NCI-H226 (cell line): ENCODE results near the gene CDH5.

Experiments
- DNase-seq: peaks from one replicate; pipeline ENCODE4 v3.0.0-alpha.2; 2015

The CDH5 gene

GRCh38 chr16:66354034-66354909 lies 12.2 kb upstream of the CDH5 start:
- DNase-seq = no peak

GRCh38 chr16:66355526-66355925 lies 11.0 kb upstream of the CDH5 start:
- DNase-seq = no peak

- peak; percentile 69 for DNase-seq
Measured at GRCh38 chr16:66357523-66357928, 9.0 kb upstream of the CDH5 start.

GRCh38 chr16:66358231-66358630 lies 8.3 kb upstream of the CDH5 start:
- no peak for DNase-seq

GRCh38 chr16:66359012-66359411 lies 7.5 kb upstream of the CDH5 start:
- no peak for DNase-seq

GRCh38 chr16:66359811-66360608 lies 6.5 kb upstream of the CDH5 start:
- no peak for DNase-seq

- no peak for DNase-seq
Measured at GRCh38 chr16:66360624-66361324, 5.7 kb upstream of the CDH5 start.

GRCh38 chr16:66361604-66362135 lies 4.8 kb upstream of the CDH5 start:
- DNase-seq = no peak

- no peak for DNase-seq
Measured at GRCh38 chr16:66363211-66363777, 3.2 kb upstream of the CDH5 start.

- DNase-seq = no peak
Measured at GRCh38 chr16:66364117-66364958, 2.2 kb upstream of the CDH5 start.

- no peak for DNase-seq
Measured at GRCh38 chr16:66364959-66365306, 1.6 kb upstream of the CDH5 start.

GRCh38 chr16:66365651-66366050 lies 840 bp upstream of the CDH5 start:
- no peak for DNase-seq

- no peak for DNase-seq
Measured at GRCh38 chr16:66367968-66368891, 1.7 kb downstream of the CDH5 start.

GRCh38 chr16:66369055-66369592 lies 2.6 kb downstream of the CDH5 start:
- no peak for DNase-seq

- DNase-seq = no peak
Measured at GRCh38 chr16:66370786-66371684, 4.5 kb downstream of the CDH5 start.

GRCh38 chr16:66372078-66372897 lies 5.8 kb downstream of the CDH5 start:
- DNase-seq = no peak

GRCh38 chr16:66372898-66373155 lies 6.3 kb downstream of the CDH5 start:
- no peak for DNase-seq

- no peak for DNase-seq
Measured at GRCh38 chr16:66373667-66374066, 7.2 kb downstream of the CDH5 start.

- DNase-seq = no peak
Measured at GRCh38 chr16:66374176-66374575, 7.7 kb downstream of the CDH5 start.
